Measurements from ENCODE around the gene LTO1.

- TF ChIP-seq, protein P1, sequence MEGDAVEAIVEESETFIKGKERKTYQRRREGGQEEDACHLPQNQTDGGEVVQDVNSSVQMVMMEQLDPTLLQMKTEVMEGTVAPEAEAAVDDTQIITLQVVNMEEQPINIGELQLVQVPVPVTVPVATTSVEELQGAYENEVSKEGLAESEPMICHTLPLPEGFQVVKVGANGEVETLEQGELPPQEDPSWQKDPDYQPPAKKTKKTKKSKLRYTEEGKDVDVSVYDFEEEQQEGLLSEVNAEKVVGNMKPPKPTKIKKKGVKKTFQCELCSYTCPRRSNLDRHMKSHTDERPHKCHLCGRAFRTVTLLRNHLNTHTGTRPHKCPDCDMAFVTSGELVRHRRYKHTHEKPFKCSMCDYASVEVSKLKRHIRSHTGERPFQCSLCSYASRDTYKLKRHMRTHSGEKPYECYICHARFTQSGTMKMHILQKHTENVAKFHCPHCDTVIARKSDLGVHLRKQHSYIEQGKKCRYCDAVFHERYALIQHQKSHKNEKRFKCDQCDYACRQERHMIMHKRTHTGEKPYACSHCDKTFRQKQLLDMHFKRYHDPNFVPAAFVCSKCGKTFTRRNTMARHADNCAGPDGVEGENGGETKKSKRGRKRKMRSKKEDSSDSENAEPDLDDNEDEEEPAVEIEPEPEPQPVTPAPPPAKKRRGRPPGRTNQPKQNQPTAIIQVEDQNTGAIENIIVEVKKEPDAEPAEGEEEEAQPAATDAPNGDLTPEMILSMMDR (IDR thresholded peaks at IDR 0.05 in 8 of 11, conservative IDR thresholded peaks at IDR 0.05 in 3 of 11) = no peak
- no peak for TF ChIP-seq POLR2AphosphoS5 (IDR thresholded peaks at IDR 0.05)
Measured at GRCh38 chr11:69703453-69703767, 28.3 kb upstream of the LTO1 start.

All from spleen (tissue), 7 donors.